Ishikawa (cell line): ENCODE measurements around the gene ETV3.

Source experiments
- CEBPB ChIP-seq: IDR thresholded peaks from 2 replicates; pipeline ENCODE4 v1.6.1; 2012
- CREB1 ChIP-seq: IDR thresholded peaks from 2 replicates; pipeline ENCODE4 v1.6.1; 2012; ENCODE audit warnings: low read depth
- EGR1 ChIP-seq: IDR thresholded peaks from 2 replicates; pipeline ENCODE4 v1.6.1; 2012
- EP300 ChIP-seq: IDR thresholded peaks from 2 replicates; pipeline ENCODE4 v1.6.1; 2012; ENCODE audit warnings: borderline replicate concordance
- FOXM1 ChIP-seq: IDR thresholded peaks from 2 replicates; pipeline ENCODE4 v1.6.1; 2012; ENCODE audit warnings: low read depth, borderline replicate concordance
- NFIC ChIP-seq: IDR thresholded peaks from 2 replicates; pipeline ENCODE4 v1.6.1; 2012
- RAD21 ChIP-seq: IDR thresholded peaks from 2 replicates; pipeline ENCODE4 v1.6.1; 2012; ENCODE audit warnings: low read depth
- TAF1 ChIP-seq: IDR thresholded peaks from 2 replicates; pipeline ENCODE4 v1.6.1; 2012; ENCODE audit warnings: low read depth, mild to moderate bottlenecking
- TCF12 ChIP-seq: IDR thresholded peaks from 2 replicates; pipeline ENCODE4 v1.6.1; 2012; ENCODE audit warnings: low read depth
- TEAD4 ChIP-seq: IDR thresholded peaks from 2 replicates; pipeline ENCODE4 v1.6.1; 2012
- YY1 ChIP-seq: IDR thresholded peaks from 2 replicates; pipeline ENCODE4 v1.6.1; 2012; ENCODE audit warnings: low read depth
- ZBTB7A ChIP-seq: IDR thresholded peaks from 2 replicates; pipeline ENCODE4 v1.6.1; 2012; ENCODE audit warnings: low read depth
- TF ChIP-seq, protein P1 (sequence below): IDR thresholded peaks from 2 replicates; pipeline ENCODE4 v1.6.1; 2012
- TF ChIP-seq, protein P2 (sequence below): IDR thresholded peaks from 2 replicates; pipeline ENCODE4 v1.6.1; 2012
- TF ChIP-seq, protein P3 (sequence below): IDR thresholded peaks from 2 replicates; pipeline ENCODE4 v1.6.1; 2012; ENCODE audit warnings: low read depth, mild to moderate bottlenecking

Gene ETV3

GRCh38 chr1:157171903-157172503 lies 33.8 kb upstream of the ETV3 start:
- peak; percentile 23; the same call in 1 of the 2 replicates for TF ChIP-seq RAD21

- no peak for TF ChIP-seq EGR1
- TF ChIP-seq CREB1 = no peak
- TF ChIP-seq NFIC = no peak
- TF ChIP-seq, protein P1, sequence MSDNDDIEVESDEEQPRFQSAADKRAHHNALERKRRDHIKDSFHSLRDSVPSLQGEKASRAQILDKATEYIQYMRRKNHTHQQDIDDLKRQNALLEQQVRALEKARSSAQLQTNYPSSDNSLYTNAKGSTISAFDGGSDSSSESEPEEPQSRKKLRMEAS = no peak
Observed at GRCh38 chr1:157170677-157171515, 32.7 kb upstream of the ETV3 start.

DNA sequence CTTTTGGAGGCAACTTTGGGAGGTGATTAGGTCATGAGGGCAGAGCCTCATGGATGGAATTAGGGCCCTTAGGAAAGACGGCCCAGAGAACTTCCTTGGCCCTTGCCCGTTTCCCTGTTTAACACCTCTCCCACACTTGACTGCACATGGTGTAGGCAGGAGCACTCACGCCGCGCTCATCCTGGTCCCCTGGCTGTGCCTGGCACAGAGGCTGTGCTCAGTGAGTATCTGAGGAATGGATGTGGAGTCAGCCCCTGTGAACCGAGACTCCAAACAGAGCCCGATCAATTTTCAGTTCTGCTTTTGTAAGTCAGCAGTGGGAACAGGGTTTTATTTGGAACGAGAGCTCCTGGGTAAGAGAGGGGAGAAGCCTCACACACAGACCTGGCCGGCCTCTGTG lies 29.8 kb upstream of the ETV3 start:
- TF ChIP-seq RAD21 = no peak
- TF ChIP-seq, protein P1 = no peak
- TF ChIP-seq, protein P2, sequence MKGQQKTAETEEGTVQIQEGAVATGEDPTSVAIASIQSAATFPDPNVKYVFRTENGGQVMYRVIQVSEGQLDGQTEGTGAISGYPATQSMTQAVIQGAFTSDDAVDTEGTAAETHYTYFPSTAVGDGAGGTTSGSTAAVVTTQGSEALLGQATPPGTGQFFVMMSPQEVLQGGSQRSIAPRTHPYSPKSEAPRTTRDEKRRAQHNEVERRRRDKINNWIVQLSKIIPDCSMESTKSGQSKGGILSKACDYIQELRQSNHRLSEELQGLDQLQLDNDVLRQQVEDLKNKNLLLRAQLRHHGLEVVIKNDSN = no peak
- TF ChIP-seq FOXM1 = no peak
- TF ChIP-seq TEAD4 = no peak
- no peak for TF ChIP-seq TAF1
- no peak for TF ChIP-seq CEBPB
- TF ChIP-seq NFIC = no peak
- no peak for TF ChIP-seq CREB1
- no peak for TF ChIP-seq EP300
- TF ChIP-seq TCF12 = no peak
- no peak for TF ChIP-seq EGR1
- TF ChIP-seq, protein P3, sequence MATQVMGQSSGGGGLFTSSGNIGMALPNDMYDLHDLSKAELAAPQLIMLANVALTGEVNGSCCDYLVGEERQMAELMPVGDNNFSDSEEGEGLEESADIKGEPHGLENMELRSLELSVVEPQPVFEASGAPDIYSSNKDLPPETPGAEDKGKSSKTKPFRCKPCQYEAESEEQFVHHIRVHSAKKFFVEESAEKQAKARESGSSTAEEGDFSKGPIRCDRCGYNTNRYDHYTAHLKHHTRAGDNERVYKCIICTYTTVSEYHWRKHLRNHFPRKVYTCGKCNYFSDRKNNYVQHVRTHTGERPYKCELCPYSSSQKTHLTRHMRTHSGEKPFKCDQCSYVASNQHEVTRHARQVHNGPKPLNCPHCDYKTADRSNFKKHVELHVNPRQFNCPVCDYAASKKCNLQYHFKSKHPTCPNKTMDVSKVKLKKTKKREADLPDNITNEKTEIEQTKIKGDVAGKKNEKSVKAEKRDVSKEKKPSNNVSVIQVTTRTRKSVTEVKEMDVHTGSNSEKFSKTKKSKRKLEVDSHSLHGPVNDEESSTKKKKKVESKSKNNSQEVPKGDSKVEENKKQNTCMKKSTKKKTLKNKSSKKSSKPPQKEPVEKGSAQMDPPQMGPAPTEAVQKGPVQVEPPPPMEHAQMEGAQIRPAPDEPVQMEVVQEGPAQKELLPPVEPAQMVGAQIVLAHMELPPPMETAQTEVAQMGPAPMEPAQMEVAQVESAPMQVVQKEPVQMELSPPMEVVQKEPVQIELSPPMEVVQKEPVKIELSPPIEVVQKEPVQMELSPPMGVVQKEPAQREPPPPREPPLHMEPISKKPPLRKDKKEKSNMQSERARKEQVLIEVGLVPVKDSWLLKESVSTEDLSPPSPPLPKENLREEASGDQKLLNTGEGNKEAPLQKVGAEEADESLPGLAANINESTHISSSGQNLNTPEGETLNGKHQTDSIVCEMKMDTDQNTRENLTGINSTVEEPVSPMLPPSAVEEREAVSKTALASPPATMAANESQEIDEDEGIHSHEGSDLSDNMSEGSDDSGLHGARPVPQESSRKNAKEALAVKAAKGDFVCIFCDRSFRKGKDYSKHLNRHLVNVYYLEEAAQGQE = no peak
- TF ChIP-seq YY1 = no peak

DNA sequence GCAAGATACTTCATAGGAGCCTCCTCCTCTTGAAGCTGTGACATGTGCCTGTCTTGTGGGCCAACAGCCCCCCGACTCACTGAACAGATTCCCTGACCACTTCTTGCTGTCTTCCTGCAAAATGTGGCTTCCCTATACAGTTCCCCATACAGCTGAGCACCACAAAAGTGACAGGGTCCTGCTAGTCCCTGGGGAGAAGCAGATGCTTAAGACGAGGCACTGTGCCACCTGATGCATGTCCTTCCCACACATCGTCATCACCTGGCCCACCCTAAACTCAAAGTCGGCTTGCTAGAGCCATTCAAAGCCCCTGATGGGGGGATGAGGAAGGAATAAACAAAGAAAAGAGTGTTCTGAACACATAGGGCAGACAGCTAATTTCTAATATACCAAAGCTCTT lies 29.2 kb upstream of the ETV3 start:
- TF ChIP-seq TEAD4 = no peak

- no peak for TF ChIP-seq NFIC
- no peak for TF ChIP-seq CEBPB
- TF ChIP-seq EP300 = no peak
- no peak for TF ChIP-seq TAF1
- TF ChIP-seq, protein P1 = no peak
- no peak for TF ChIP-seq TEAD4
- TF ChIP-seq, protein P3 = no peak
- TF ChIP-seq ZBTB7A = no peak
- no peak for TF ChIP-seq CREB1
Observed at GRCh38 chr1:157166590-157166989, 28.4 kb upstream of the ETV3 start.

DNA sequence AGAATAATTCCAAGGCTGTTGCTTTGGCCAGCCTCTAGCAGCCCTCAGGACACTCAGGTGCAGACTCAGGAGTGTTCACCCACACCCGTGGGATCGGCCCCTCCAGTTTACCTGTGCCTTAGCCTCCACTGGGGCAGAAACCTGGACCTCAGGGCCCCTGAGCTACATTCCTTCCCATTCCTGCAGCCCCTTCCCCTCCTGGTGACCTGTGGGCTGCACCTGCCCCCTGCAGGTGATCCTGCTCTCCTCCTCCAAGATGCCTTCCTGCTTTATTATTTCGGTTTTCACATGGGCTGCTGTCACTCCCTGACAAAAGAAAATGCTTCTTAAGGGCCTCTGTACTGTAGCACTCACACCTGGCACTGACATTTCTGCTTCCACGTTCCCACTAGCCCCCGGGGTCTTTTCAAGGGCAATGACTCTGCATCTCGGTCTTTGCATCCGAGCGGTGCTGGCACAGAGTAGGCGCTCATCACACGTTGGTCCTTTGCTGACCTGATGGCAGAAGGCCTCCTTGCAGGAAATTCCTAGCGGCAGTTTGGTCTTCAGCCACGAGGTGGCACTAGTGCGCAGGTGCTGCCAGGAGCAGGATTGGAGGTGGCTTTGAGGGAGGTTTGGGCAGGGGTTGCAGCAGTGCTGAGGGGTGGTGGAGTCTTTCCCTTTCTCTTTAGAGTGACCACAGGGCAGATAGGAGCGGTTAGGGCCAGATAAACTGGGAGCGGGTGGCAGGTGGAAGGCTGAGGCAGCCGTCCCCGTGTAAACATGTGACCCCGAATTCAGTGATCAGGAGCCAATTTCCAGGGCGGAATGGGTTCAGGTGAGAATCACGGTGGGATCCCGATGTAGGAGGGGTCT lies 25.3 kb upstream of the ETV3 start:
- TF ChIP-seq, protein P3 = no peak
- TF ChIP-seq NFIC = no peak
- TF ChIP-seq TCF12 = no peak
- TF ChIP-seq EGR1 = no peak
- peak; percentile 42; the same call in 1 of the 2 replicates for TF ChIP-seq TEAD4
- TF ChIP-seq, protein P2 = no peak
- peak; percentile 43; the same call in 1 of the 2 replicates for TF ChIP-seq RAD21
- TF ChIP-seq EP300 = no peak
- TF ChIP-seq FOXM1 = no peak
